ENCODE measurements around the gene MALSU1.

GRCh38 chr7:23334482-23335056, 35.4 kb downstream of the MALSU1 start:
- TF ChIP-seq POLR2A (IDR thresholded peaks at IDR 0.05): no peak
- no peak for TF ChIP-seq CTCF (IDR thresholded peaks at IDR 0.05)

All from transverse colon (tissue), 3 donors.